Liver (tissue), 3 donors: ENCODE measurements around the gene AWAT2.

ENCODE experiments used
- EGR1 ChIP-seq, 2 donors: IDR thresholded peaks; 2 replicates each; pipeline ENCODE4 v1.6.1; 2016 to 2018; ENCODE audit warnings: antibody characterized with exemption in 2 of 2, low read depth in 2 of 2
- FOXA1 ChIP-seq: IDR thresholded peaks from 2 replicates; pipeline ENCODE4 v1.6.1; 2016; ENCODE audit warnings: antibody characterized with exemption
- GABPA ChIP-seq, 2 donors: IDR thresholded peaks in 1 of 2; conservative IDR thresholded peaks in 1 of 2; 2 replicates each; pipeline ENCODE4 v1.6.1; 2016; ENCODE audit warnings: antibody characterized with exemption in 2 of 2, mild to moderate bottlenecking in 1 of 2, moderate library complexity in 1 of 2
- HNF4A ChIP-seq, 2 donors: conservative IDR thresholded peaks; 2 replicates each; pipeline ENCODE4 v1.6.1; 2016; ENCODE audit warnings: antibody characterized with exemption in 2 of 2, mild to moderate bottlenecking in 2 of 2
- HNF4G ChIP-seq: IDR thresholded peaks from 2 replicates; pipeline ENCODE4 v1.6.1; 2016; ENCODE audit warnings: antibody characterized with exemption
- JUND ChIP-seq, 2 donors: IDR thresholded peaks; 2 replicates each; pipeline ENCODE4 v1.6.1; 2016; ENCODE audit warnings: antibody characterized with exemption in 2 of 2
- NR2F2 ChIP-seq: IDR thresholded peaks from 2 replicates; pipeline ENCODE4 v1.6.1; 2016; ENCODE audit warnings: antibody characterized with exemption
- RAD21 ChIP-seq, 2 donors: IDR thresholded peaks; 2 replicates each; pipeline ENCODE4 v1.6.1; 2016; ENCODE audit warnings: antibody characterized with exemption in 2 of 2, mild to moderate bottlenecking in 2 of 2
- SP1 ChIP-seq: IDR thresholded peaks from 2 replicates; pipeline ENCODE4 v1.6.1; 2018; ENCODE audit warnings: antibody characterized with exemption, mild to moderate bottlenecking
- YY1 ChIP-seq: IDR thresholded peaks from 2 replicates; pipeline ENCODE4 v1.6.1; 2016; ENCODE audit warnings: antibody characterized with exemption, mild to moderate bottlenecking
- ZBTB33 ChIP-seq: IDR thresholded peaks from 2 replicates; pipeline ENCODE4 v1.6.1; 2016; ENCODE audit warnings: antibody characterized with exemption
- TF ChIP-seq, protein P1 (sequence below): fragments of 150-350 bp; IDR thresholded peaks from 2 replicates; pipeline ENCODE4 v1.5.1; 2017; ENCODE audit warnings: improper control_type of control experiment, low read depth, low read length; ENCODE audit not compliant: missing input control
- TF ChIP-seq, protein P2 (sequence below): IDR thresholded peaks from 2 replicates; pipeline ENCODE4 v1.6.1; 2016; ENCODE audit warnings: antibody characterized with exemption, mild to moderate bottlenecking
- donor health status: healthy.
- donor health status: healthy.

GRCh38 chrX:70039758-70040157, 10.0 kb downstream of the AWAT2 start:
- TF ChIP-seq, protein P1, sequence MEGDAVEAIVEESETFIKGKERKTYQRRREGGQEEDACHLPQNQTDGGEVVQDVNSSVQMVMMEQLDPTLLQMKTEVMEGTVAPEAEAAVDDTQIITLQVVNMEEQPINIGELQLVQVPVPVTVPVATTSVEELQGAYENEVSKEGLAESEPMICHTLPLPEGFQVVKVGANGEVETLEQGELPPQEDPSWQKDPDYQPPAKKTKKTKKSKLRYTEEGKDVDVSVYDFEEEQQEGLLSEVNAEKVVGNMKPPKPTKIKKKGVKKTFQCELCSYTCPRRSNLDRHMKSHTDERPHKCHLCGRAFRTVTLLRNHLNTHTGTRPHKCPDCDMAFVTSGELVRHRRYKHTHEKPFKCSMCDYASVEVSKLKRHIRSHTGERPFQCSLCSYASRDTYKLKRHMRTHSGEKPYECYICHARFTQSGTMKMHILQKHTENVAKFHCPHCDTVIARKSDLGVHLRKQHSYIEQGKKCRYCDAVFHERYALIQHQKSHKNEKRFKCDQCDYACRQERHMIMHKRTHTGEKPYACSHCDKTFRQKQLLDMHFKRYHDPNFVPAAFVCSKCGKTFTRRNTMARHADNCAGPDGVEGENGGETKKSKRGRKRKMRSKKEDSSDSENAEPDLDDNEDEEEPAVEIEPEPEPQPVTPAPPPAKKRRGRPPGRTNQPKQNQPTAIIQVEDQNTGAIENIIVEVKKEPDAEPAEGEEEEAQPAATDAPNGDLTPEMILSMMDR = no peak
- no peak for TF ChIP-seq YY1
- TF ChIP-seq EGR1 (IDR thresholded peaks at IDR 0.05; ENCODE audit: low read depth in 2 of 2) = no peak
- no peak for TF ChIP-seq JUND (IDR thresholded peaks at IDR 0.05)
- TF ChIP-seq RAD21 (IDR thresholded peaks at IDR 0.05) = no peak
- no peak for TF ChIP-seq ZBTB33
- TF ChIP-seq, protein P2, sequence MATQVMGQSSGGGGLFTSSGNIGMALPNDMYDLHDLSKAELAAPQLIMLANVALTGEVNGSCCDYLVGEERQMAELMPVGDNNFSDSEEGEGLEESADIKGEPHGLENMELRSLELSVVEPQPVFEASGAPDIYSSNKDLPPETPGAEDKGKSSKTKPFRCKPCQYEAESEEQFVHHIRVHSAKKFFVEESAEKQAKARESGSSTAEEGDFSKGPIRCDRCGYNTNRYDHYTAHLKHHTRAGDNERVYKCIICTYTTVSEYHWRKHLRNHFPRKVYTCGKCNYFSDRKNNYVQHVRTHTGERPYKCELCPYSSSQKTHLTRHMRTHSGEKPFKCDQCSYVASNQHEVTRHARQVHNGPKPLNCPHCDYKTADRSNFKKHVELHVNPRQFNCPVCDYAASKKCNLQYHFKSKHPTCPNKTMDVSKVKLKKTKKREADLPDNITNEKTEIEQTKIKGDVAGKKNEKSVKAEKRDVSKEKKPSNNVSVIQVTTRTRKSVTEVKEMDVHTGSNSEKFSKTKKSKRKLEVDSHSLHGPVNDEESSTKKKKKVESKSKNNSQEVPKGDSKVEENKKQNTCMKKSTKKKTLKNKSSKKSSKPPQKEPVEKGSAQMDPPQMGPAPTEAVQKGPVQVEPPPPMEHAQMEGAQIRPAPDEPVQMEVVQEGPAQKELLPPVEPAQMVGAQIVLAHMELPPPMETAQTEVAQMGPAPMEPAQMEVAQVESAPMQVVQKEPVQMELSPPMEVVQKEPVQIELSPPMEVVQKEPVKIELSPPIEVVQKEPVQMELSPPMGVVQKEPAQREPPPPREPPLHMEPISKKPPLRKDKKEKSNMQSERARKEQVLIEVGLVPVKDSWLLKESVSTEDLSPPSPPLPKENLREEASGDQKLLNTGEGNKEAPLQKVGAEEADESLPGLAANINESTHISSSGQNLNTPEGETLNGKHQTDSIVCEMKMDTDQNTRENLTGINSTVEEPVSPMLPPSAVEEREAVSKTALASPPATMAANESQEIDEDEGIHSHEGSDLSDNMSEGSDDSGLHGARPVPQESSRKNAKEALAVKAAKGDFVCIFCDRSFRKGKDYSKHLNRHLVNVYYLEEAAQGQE = no peak
- TF ChIP-seq HNF4A (conservative IDR thresholded peaks at IDR 0.05) = peak in 1 of 2 donors; percentile 11
- no peak for TF ChIP-seq NR2F2
- TF ChIP-seq FOXA1 = no peak
- TF ChIP-seq GABPA (IDR thresholded peaks at IDR 0.05 in 1 of 2, conservative IDR thresholded peaks at IDR 0.05 in 1 of 2) = no peak
- no peak for TF ChIP-seq HNF4G
- no peak for TF ChIP-seq SP1
